Measurements from ENCODE around the gene SLC22A23.

SLC22A23 gene

GRCh38 chr6:3418496-3419060, 38.3 kb downstream of the SLC22A23 start:
- DNase-seq (ENCODE audit: low read depth, low spot score): no peak
- no peak overlapping the region for H3K4me3 ChIP-seq (ENCODE audit: low read depth, low read length)
- TF ChIP-seq CTCF (IDR thresholded peaks at IDR 0.05; ENCODE audit: insufficient read depth, low read length, missing control alignments): no peak
- CTCF ChIA-PET: interaction anchor here (1.2 to 2.3 kb wide), 3 partner anchors 15 to 314 kb away, joined by 3 to 7 read pairs (median 4); no protein-coding TSS in a partner anchor
- POLR2A ChIA-PET: no interaction called here

- ChIA-PET CTCF (interaction anchor here (1.4 to 2.3 kb wide), 3 partner anchors 10 to 315 kb away, joined by 3 to 7 read pairs (median 4); no protein-coding TSS in a partner anchor), POLR2A (no interaction called here)
Observed at GRCh38 chr6:3417473-3417872, 39.4 kb downstream of the SLC22A23 start.

GRCh38 chr6:3415490-3415889, 41.4 kb downstream of the SLC22A23 start:
- no peak overlapping the region for H3K4me3 ChIP-seq (ENCODE audit: low read depth, low read length)
- no peak for DNase-seq (ENCODE audit: low read depth, low spot score)
- ChIA-PET POLR2A (no interaction called here), CTCF (interaction anchor here (0.8 to 1.6 kb wide), 5 partner anchors 16 to 563 kb away, joined by 3 to 5 read pairs (median 3); no protein-coding TSS in a partner anchor)
- no peak for TF ChIP-seq CTCF (IDR thresholded peaks at IDR 0.05; ENCODE audit: insufficient read depth, low read length, missing control alignments)

More at GRCh38 chr6:3417473-3417872, 39.4 kb downstream of the SLC22A23 start:
- TF ChIP-seq CTCF (IDR thresholded peaks at IDR 0.05; ENCODE audit: insufficient read depth, low read length, missing control alignments): no peak
- H3K4me3 ChIP-seq (ENCODE audit: low read depth, low read length): no peak overlapping the region
- DNase-seq (ENCODE audit: low read depth, low spot score): no peak

- ChIA-PET CTCF (interaction anchor here (0.8 to 1.6 kb wide), 5 partner anchors 16 to 563 kb away, joined by 3 to 5 read pairs (median 3); no protein-coding TSS in a partner anchor), POLR2A (no interaction called here)
- no peak for DNase-seq (ENCODE audit: low read depth, low spot score)
- H3K4me3 ChIP-seq (ENCODE audit: low read depth, low read length): no peak overlapping the region
- TF ChIP-seq CTCF (IDR thresholded peaks at IDR 0.05; ENCODE audit: insufficient read depth, low read length, missing control alignments): no peak
Observed at GRCh38 chr6:3415082-3415453, 41.8 kb downstream of the SLC22A23 start.

- DNase-seq (ENCODE audit: low read depth, low spot score): no peak
Observed at GRCh38 chr6:3414327-3415081, 42.3 kb downstream of the SLC22A23 start.

More at GRCh38 chr6:3414327-3415081, 42.3 kb downstream of the SLC22A23 start:
- no peak overlapping the region for H3K4me3 ChIP-seq (ENCODE audit: low read depth, low read length)
- ChIA-PET POLR2A (no interaction called here), CTCF (interaction anchor here (1.3 to 1.6 kb wide), 2 partner anchors 133 to 564 kb away, joined by 3 to 5 read pairs; no protein-coding TSS in a partner anchor)
- TF ChIP-seq CTCF (IDR thresholded peaks at IDR 0.05; ENCODE audit: insufficient read depth, low read length, missing control alignments): no peak
